HG02763 (cell line): Measurements from ENCODE around the gene UBL4B.

Source experiments
- ATAC-seq: cut with Tn5 transposase; IDR thresholded peaks from one replicate; pipeline ENCODE4 v1.9.1; 2021; ENCODE audit warnings: mild to moderate bottlenecking, moderate library complexity; ENCODE audit not compliant: unreplicated experiment

UBL4B gene

GRCh38 chr1:110151175-110151669 lies 39.0 kb downstream of the UBL4B start:
- no peak for ATAC-seq

DNA sequence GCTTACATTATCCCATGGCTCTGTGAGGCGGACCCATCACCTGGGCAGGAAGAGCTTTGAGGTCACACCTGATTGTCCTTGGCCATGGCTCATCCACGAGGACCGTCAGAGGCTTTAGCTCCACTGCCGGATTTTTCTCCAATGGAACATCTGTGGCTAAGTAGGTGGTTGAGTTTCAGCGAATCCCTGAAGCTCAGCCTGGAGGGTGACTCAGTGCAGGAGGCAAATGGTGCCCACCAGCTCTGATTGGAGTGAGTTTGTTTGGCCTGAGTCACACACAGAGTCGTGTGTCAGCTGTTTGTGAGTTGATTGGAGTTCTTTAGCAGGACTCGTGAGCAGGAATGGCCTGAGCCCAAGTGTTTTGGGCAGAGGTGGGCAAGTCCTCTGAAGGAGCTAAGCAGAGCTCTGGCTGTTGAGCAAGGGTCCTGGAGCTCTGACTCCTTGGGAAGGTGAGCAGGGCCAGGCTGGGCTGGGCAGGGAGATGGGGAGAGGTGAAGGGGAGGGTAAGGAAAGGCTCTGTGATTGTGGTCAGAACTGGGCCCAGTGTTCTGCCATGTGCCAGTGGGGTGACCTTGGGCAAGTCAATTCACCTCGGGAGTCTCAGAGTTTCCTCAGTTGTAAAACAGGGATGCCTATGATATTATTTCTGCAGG lies 40.0 kb downstream of the UBL4B start:
- ATAC-seq: no peak

- ATAC-seq: no peak
Observed at GRCh38 chr1:110153407-110153950, 41.2 kb downstream of the UBL4B start.

DNA sequence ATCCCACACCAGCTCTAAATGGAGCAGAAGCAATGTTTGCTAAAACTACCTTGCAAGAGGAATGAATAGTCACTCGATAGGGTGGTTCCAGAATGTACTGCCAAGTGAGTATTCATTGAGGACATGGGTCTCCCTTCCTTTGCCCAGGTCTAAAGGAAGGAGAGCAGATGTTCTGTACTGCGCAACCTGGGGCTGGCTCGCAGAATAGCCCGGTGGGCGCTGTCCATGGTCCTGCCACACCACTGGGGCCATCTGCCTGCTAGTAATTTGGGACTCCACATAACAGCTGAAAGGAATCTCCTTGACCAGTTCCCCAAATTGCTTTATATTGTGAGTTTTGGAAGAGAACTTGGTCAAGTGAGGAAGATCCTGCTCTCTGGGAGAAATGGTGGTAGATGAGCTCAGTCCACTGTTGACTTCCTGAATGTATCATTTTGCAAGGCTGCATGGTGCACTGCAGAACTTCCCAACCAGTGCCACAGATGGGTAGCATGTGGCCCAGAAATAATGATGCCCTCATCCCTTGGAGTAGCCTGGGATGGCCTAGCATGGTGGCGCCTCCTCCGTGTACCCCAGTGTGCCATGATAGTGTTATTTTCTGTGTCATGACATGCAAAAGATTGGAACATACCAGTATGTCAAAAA lies 43.8 kb downstream of the UBL4B start:
- no peak for ATAC-seq

DNA sequence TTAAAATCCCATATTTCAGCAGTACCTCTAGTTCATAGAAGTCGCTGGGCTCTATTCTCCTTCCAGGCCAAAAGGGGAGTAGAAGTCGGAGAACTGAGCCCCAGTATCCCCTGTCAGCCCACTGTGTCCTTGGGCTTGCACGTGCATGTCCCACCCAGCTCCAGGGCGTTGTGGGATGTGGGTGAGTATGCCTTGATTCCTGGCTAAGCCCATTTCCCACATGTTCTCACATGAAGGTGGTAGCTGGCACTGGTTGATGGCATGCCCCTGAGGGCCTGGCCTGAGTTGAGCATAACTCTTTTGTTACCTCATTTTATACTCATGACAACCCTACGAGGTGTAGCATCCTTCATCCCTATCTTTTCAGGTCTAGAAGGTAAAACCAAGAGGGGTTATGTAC lies 46.0 kb downstream of the UBL4B start:
- no peak for ATAC-seq

GRCh38 chr1:110159168-110159567 lies 46.9 kb downstream of the UBL4B start:
- ATAC-seq: no peak

DNA sequence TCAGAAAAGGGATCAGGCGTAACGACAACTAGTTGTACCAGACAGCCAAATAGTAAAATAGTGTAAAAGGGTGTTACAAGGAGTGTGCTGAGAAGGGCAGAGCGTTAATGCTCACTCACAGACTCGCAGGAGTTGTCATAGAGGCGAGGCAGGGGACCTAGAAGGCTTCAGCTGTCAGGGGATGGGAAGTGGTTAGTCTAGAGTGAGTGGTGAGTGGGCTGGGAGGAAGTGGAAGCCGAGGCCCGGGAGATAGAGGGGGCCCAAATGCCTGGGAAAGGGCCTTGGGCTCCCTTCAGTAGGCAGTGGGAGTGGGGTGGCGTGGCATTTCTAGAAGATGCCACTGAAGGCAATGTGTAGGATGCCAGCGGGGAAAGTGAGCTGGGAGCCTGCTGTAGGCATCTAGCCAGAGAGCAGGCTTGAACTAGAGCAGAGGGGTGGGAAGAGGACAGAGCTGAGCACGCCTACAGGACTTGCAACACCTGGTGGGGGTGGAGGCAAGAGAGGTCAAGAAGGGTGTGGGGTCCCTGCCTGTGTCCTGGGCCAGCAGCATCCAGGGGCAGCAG lies 48.4 kb downstream of the UBL4B start:
- ATAC-seq: no peak

DNA sequence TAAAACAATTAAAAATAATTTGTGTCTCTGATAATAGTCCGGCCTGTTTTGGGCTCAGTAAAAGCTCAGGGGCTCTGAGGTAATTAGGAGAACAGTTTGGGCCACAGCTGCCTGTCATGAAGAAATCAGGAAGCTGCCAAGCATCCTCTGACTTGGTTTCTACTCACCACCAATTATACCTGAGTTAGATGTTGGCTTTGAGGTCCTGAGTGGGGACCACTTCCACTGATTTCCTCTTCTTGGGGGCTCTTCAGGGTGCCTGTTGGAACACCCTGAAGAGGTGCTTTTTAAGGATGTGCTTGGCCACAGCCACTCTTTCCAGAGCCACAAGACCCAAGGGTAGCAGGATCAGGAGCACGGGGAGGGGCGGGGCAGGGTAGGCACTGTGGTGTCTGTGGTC lies 48.9 kb downstream of the UBL4B start:
- no peak for ATAC-seq

- no peak for ATAC-seq
Observed at GRCh38 chr1:110161849-110162248, 49.6 kb downstream of the UBL4B start.
